K562 (cell line): ENCODE data around the gene TRERF1. TPM values are rescaled to one million over a fixed set of nuclear protein-coding genes. Genes with fewer than 3 reads are reported as not detected.

Source experiments
- ATAC-seq: fragments of 200-7000 bp; cut with Tn5 transposase; 3 replicates; pipeline ENCODE4 v1.9.1; 2020; ENCODE audit warnings: moderate library complexity
- BruUV-seq: library from RNA; stranded (reverse); fragments of 400-500 nt; replicated peaks from 2 replicates; lab custom pipeline; 2021; lab: Mats Ljungman, UMichigan
- CTCF ChIA-PET: fragments of 300-600 bp; formaldehyde crosslinking; extraction: SDS; loops from one replicate; lab custom pipeline; 2021; ENCODE audit warnings: low intra/inter-chr PET ratio; lab: Yijun Ruan, JAX
- POLR2A ChIA-PET: fragments of 300-600, 350-650 bp; sonication (Branson Sonifier 250); formaldehyde crosslinking; extraction: SDS; loops from one replicate; lab custom pipeline; 2021; ENCODE audit warnings: antibody characterized with exemption, inconsistent platforms; lab: Yijun Ruan, JAX
- DNase-seq, 4 experiments: peaks; one replicate each; pipeline versions ENCODE4 v3.0.0 to v3.0.0-alpha.2; 2011 to 2018; ENCODE audit warnings: low spot score in 3 of 4, mixed read lengths in 3 of 4; ENCODE audit errors: extremely low read depth in 1 of 4
- FAIRE-seq: peaks from 2 replicates; lab custom pipeline; 2011; peaks lifted over from hg19 to GRCh38; lab: Jason Lieb, UNC
- H2AFZ ChIP-seq: 2 replicates; pipeline ENCODE4 v1.6.0; 2011; ENCODE audit warnings: low read depth, low read length, control low read depth, inconsistent platforms
- H3K27ac ChIP-seq: fragments of 200-600 bp; 3 replicates; pipeline ENCODE4 v1.8.0; 2011; ENCODE audit warnings: low read depth, mild to moderate bottlenecking, control low read depth, inconsistent platforms, low read length, moderate library complexity, mixed read lengths; ENCODE audit errors: extremely low read depth
- H3K27me3 ChIP-seq, 2 experiments: fragments of 300-600 bp in 1 of 2; 2 replicates in 1 of 2; 3 replicates in 1 of 2; pipeline versions ENCODE4 v1.6.0 to v1.8.0; 2011; ENCODE audit warnings: inconsistent platforms in 2 of 2, low read length in 2 of 2, mild to moderate bottlenecking in 1 of 2, mixed read lengths in 1 of 2, moderate library complexity in 1 of 2; ENCODE audit not compliant: control insufficient read depth in 2 of 2, insufficient read depth in 2 of 2
- H3K36me3 ChIP-seq: fragments of 300-600 bp; 3 replicates; pipeline ENCODE4 v1.8.0; 2011; ENCODE audit warnings: mild to moderate bottlenecking, low read length, inconsistent platforms; ENCODE audit not compliant: control insufficient read depth, insufficient read depth
- H3K4me1 ChIP-seq, 2 experiments: fragments of 200-600 bp in 1 of 2; replicated peaks in 1 of 2; 2 replicates in 1 of 2; 3 replicates in 1 of 2; pipeline versions ENCODE4 v1.5.1 to v1.8.0; 2011; ENCODE audit warnings: inconsistent platforms in 2 of 2, low read length in 2 of 2, mild to moderate bottlenecking in 1 of 2, mixed read lengths in 1 of 2, moderate library complexity in 1 of 2; ENCODE audit not compliant: control insufficient read depth in 2 of 2, insufficient read depth in 2 of 2
- H3K4me2 ChIP-seq: 2 replicates; pipeline ENCODE4 v1.6.1; 2011; ENCODE audit warnings: low read length, control low read depth, inconsistent platforms, mixed read lengths; ENCODE audit not compliant: insufficient read depth
- H3K4me3 ChIP-seq: fragments of 200-600 bp; sonication (generic), shearing (Covaris generic); 2 replicates; pipeline ENCODE4 v1.5.1; 2016; ENCODE audit warnings: control low read depth, inconsistent platforms
- H3K79me2 ChIP-seq: fragments of 200-600 bp; 3 replicates; pipeline ENCODE4 v1.8.0; 2011; ENCODE audit warnings: low read length, inconsistent platforms; ENCODE audit not compliant: control insufficient read depth, insufficient read depth
- H3K9ac ChIP-seq, 2 experiments: 2 replicates each; pipeline versions ENCODE4 v1.6.0 to v1.6.1; 2011; ENCODE audit warnings: low read depth in 2 of 2, low read length in 2 of 2, control low read depth in 1 of 2, inconsistent platforms in 1 of 2, mild to moderate bottlenecking in 1 of 2, mixed read lengths in 1 of 2; ENCODE audit not compliant: insufficient read depth in 1 of 2
- H3K9me1 ChIP-seq: one replicate; pipeline ENCODE4 v1.6.0; 2011; ENCODE audit warnings: inconsistent platforms, mild to moderate bottlenecking, low read length, moderate library complexity; ENCODE audit not compliant: control insufficient read depth, insufficient read depth
- H3K9me3 ChIP-seq: replicated peaks from 2 replicates; pipeline ENCODE4 v1.5.1; 2011; ENCODE audit warnings: low read depth, low read length, inconsistent platforms; ENCODE audit not compliant: control insufficient read depth, insufficient read depth
- H4K20me1 ChIP-seq: replicated peaks from 2 replicates; pipeline ENCODE4 v1.6.1; 2011; ENCODE audit warnings: low read length, inconsistent platforms, mixed read lengths; ENCODE audit not compliant: control insufficient read depth, insufficient read depth
- SMARCB1 ChIP-seq: IDR thresholded peaks from 2 replicates; pipeline ENCODE4 v1.6.1; 2011; ENCODE audit warnings: improper control_type of control experiment, low read depth; ENCODE audit not compliant: insufficient read length
- SPI1 ChIP-seq: IDR thresholded peaks from 2 replicates; pipeline ENCODE4 v1.6.1; 2011; ENCODE audit warnings: low read depth, low read length, control low read depth, borderline replicate concordance
- ZBTB40 ChIP-seq, 2 experiments: fragments of 450-650 bp in 1 of 2; sonication (generic) in 1 of 2; formaldehyde crosslinking in 1 of 2; IDR thresholded peaks; 2 replicates each; pipeline versions ENCODE4 v1.7.1 to v1.9.0; 2016 to 2022; ENCODE audit warnings: inconsistent platforms in 1 of 2, mild to moderate bottlenecking in 1 of 2, missing genetic modification reagents in 1 of 2
- ZNF24 ChIP-seq: fragments of 450-650 bp; IDR thresholded peaks from 2 replicates; pipeline ENCODE4 v1.6.1; 2016
- WGBS: fragments of 100-300 bp; shearing (Covaris generic); methylation state at CpG from one replicate; pipeline ENCODE4 v1.1.6; 2016; ENCODE audit warnings: low coverage, mixed read lengths; ENCODE audit not compliant: insufficient coverage; ENCODE audit errors: missing lambda C conversion rate; 5-methylcytosine and 5-hydroxymethylcytosine counted together
- in situ Hi-C: fragments of 300-500 bp; cut with MboI; formaldehyde crosslinking; loops from 4 replicates; pipeline ENCODE4 v1.15.0; 2018; ENCODE audit warnings: inconsistent platforms, mixed read lengths
- intact Hi-C: fragments of 100-400 bp; cut with micrococcal nuclease; formaldehyde crosslinking; loops from 2 replicates; pipeline ENCODE4 v1.14.2; 2022
- polyA plus RNA-seq, 8 experiments: library from polyadenylated mRNA; depleted of rRNA in 4 of 8; stranded (reverse) in 5 of 8; unstranded in 3 of 8; fragments of >200 nt; fragmentation: Nextera tagmentation in 2 of 8; fragmentation: Illumina TruSeq in 1 of 8; extraction: Ambion mirVana in 2 of 8; extraction: Trizol in 1 of 8; gene quantifications; 2 replicates each; pipeline versions ENCODE4 v1.2.1 to v1.2.3, GENCODE V29; 2011 to 2014; ENCODE audit warnings: inconsistent platforms in 1 of 8, missing spikeins in 1 of 8
- total RNA-seq, 7 experiments: library from RNA; depleted of rRNA in 6 of 7; stranded (reverse); fragments of >200 nt in 6 of 7; fragmentation: Illumina TruSeq in 2 of 7; extraction: Trizol in 2 of 7; gene quantifications; 2 replicates each; pipeline versions ENCODE4 v1.2.1 to v1.2.3, GENCODE V29; 2011 to 2021; ENCODE audit warnings: low replicate concordance in 1 of 7

Gene TRERF1
- total and polyA plus RNA-seq, 9 of the 15 experiments (the other 6 are each of a cell fraction or from before 2014, with no cell fraction given), result 0.04 to 0.20 (median 0.07) TPM; not detected in 3

- ChIA-PET POLR2A (interaction anchor here (1.1 kb wide), 1 partner anchor 45 kb away, joined by 3 read pairs; no protein-coding TSS in a partner anchor), CTCF (no interaction called here)
- intact Hi-C loops, result no loop called here
- H3K4me3 ChIP-seq, result no peak overlapping the region
- DNase-seq (no peak), FAIRE-seq (no peak), ATAC-seq (peak; percentile 28; the same call in 2 of the 3 replicates)
- peaks cover 0 to 4% of the 10 kb centered on the region in 2 experiments; a peak in 1 of 5 replicates for H3K4me1 ChIP-seq
- H3K36me3 ChIP-seq, result no peaks in the 10 kb centered on the region
- H3K27ac ChIP-seq, result no peak overlapping the region
- H3K4me2 ChIP-seq, result no peak overlapping the region
- no peaks in the 10 kb centered on the region for H3K9me3 ChIP-seq
- 7% methylated on average over 13 of the region's 13 CpGs for WGBS
- in situ Hi-C loops, result no loop called here
- no peak overlapping the region for H2AFZ ChIP-seq
- no peak overlapping the region for H3K9ac ChIP-seq
- no TSS peak for BruUV-seq
- H4K20me1 ChIP-seq, result no peaks in the 10 kb centered on the region; the same call in 1 of the 2 replicates
- H3K27me3 ChIP-seq, result peaks cover 35 to 62% of the 10 kb centered on the region in 2 experiments
- 0 out of 2 replicates have a peak, but pooled peaks have one; percentile 2 for TF ChIP-seq ZBTB40 (IDR thresholded peaks at IDR 0.05)
- no peak for TF ChIP-seq ZBTB40 (CRISPR knock-in tag; IDR thresholded peaks at IDR 0.05)
- peak; percentile 45; the same call in 1 of the 2 replicates for TF ChIP-seq SPI1
- TF ChIP-seq ZNF24, result no peak
- TF ChIP-seq SMARCB1, result no peak
- no peaks in the 10 kb centered on the region for H3K9me1 ChIP-seq
- H3K79me2 ChIP-seq, result no peaks in the 10 kb centered on the region
Observed at GRCh38 chr6:42276034-42276890, 175.5 kb downstream of the TRERF1 start.
